Common myeloid progenitor, CD34-positive (primary cell): Measurements from ENCODE around the gene SLC6A3.

Experiments used
- CTCF ChIA-PET: fragments of 350-600 bp; sonication (Branson Sonifier 250); formaldehyde crosslinking; loops from one replicate; lab custom pipeline; 2021; ENCODE audit warnings: antibody characterized with exemption; lab: Charles Lee
- POLR2A ChIA-PET: fragments of 350-600 bp; sonication (Branson Sonifier 250); formaldehyde crosslinking; loops from one replicate; lab custom pipeline; 2021; ENCODE audit warnings: antibody characterized with exemption; lab: Charles Lee
- DNase-seq, 3 donors: peaks; one replicate each; pipeline versions ENCODE4 v3.0.0 to v3.0.0-alpha.2; 2013
- H3K27ac ChIP-seq, 2 experiments: 1 replicate in 1 of 2; 2 replicates in 1 of 2; pipeline ENCODE4 v1.7.0; 2013; ENCODE audit warnings: inconsistent platforms in 2 of 2, low read length in 2 of 2, mild to moderate bottlenecking in 2 of 2, low read depth in 1 of 2, moderate library complexity in 1 of 2; ENCODE audit not compliant: severe bottlenecking in 2 of 2, insufficient read depth in 1 of 2, poor library complexity in 1 of 2
- H3K27me3 ChIP-seq, 5 experiments: replicated peaks in 2 of 5; 1 replicate in 3 of 5; 2 replicates in 2 of 5; pipeline versions ENCODE4 v1.6.1 to v1.7.0; 2013; ENCODE audit warnings: low read length in 4 of 5, mild to moderate bottlenecking in 2 of 5, moderate library complexity in 2 of 5, inconsistent platforms in 1 of 5; ENCODE audit not compliant: insufficient read depth in 5 of 5, control insufficient read depth in 4 of 5
- H3K36me3 ChIP-seq, 4 experiments: 1 replicate in 2 of 4; 2 replicates in 2 of 4; pipeline versions ENCODE4 v1.6.1 to v1.7.0; 2013; ENCODE audit warnings: low read length in 3 of 4, control low read depth in 1 of 4, mild to moderate bottlenecking in 1 of 4; ENCODE audit not compliant: control insufficient read depth in 4 of 4, insufficient read depth in 4 of 4
- H3K4me1 ChIP-seq, 4 experiments: 1 replicate in 3 of 4; 2 replicates in 1 of 4; pipeline versions ENCODE4 v1.6.1 to v1.7.1; 2013; ENCODE audit warnings: low read length in 3 of 4, mild to moderate bottlenecking in 3 of 4, control low read depth in 1 of 4, inconsistent platforms in 1 of 4, moderate library complexity in 1 of 4; ENCODE audit not compliant: control insufficient read depth in 4 of 4, insufficient read depth in 4 of 4; ENCODE audit errors: control extremely low read depth in 1 of 4
- H3K4me3 ChIP-seq, 7 experiments: 1 replicate in 4 of 7; 2 replicates in 3 of 7; pipeline versions ENCODE4 v1.5.1 to v1.7.0; 2013; ENCODE audit warnings: mild to moderate bottlenecking in 7 of 7, low read length in 6 of 7, moderate library complexity in 6 of 7, inconsistent platforms in 2 of 7, low read depth in 2 of 7, control low read depth in 1 of 7; ENCODE audit not compliant: insufficient read depth in 4 of 7, control insufficient read depth in 1 of 7; ENCODE audit errors: extremely low read depth in 1 of 7
- H3K9me3 ChIP-seq, 5 experiments: 1 replicate in 4 of 5; 2 replicates in 1 of 5; pipeline versions ENCODE4 v1.6.1 to v1.7.1; 2013; ENCODE audit warnings: low read length in 4 of 5, mild to moderate bottlenecking in 2 of 5, inconsistent platforms in 1 of 5, low read depth in 1 of 5, moderate library complexity in 1 of 5; ENCODE audit not compliant: control insufficient read depth in 4 of 5, insufficient read depth in 2 of 5; ENCODE audit errors: control extremely low read depth in 1 of 5
- WGBS: methylation state at CpG from one replicate; pipeline ENCODE4 v1.1.5; 2013; ENCODE audit not compliant: insufficient coverage; 5-methylcytosine and 5-hydroxymethylcytosine counted together

Gene SLC6A3

DNA sequence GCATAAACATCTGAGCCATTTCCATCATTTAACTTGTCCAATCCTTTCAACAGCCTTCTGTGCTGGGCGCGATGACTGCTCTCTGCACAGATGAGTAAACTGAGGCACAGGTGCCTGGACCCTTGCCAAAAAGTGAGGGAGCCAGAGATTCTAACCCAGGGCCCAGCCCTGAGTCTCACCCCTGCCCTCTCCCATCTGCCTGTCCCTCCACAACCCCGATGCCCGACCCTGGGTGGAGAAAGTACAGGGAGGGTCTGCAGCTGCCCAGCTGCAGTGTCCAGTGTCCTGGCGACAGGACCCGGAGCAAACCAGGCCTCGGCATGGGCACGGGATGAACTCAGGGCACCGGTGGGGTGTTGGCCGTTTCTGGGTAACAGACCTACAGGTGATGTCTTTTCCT lies 60.7 kb downstream of the SLC6A3 start:
- Histone ChIP-seq H3K27ac (no peak overlapping the region), H3K4me1 (peaks cover 0 to 24% (median 19%) of the 10 kb centered on the region in 4 experiments), H3K27me3 (peaks cover 0 to 51% (median 27%) of the 10 kb centered on the region in 5 experiments), H3K36me3 (no peaks in the 10 kb centered on the region), H3K4me3 (no peak overlapping the region), H3K9me3 (peaks cover 0 to 4% (median 3%) of the 10 kb centered on the region in 5 experiments)
- POLR2A ChIA-PET: no interaction called here
- CTCF ChIA-PET: interaction anchor here (1.4 to 1.5 kb wide), 2 partner anchors 30 to 37 kb away, joined by 3 to 4 read pairs; no protein-coding TSS in a partner anchor
- DNase-seq: no peak
- 97% methylated on average over 6 of the region's 10 CpGs for WGBS

- ChIA-PET CTCF (no interaction called here), POLR2A (no interaction called here)
- 90% methylated on average over 6 of the region's 8 CpGs for WGBS
- peaks cover 0 to 10% (median 8%) of the 10 kb centered on the region in 5 experiments for H3K9me3 ChIP-seq
- no peak for DNase-seq
- H3K27me3 ChIP-seq: peaks cover 0 to 51% (median 23%) of the 10 kb centered on the region in 5 experiments
- H3K27ac ChIP-seq: no peak overlapping the region
- H3K4me1 ChIP-seq: peaks cover 0 to 24% (median 19%) of the 10 kb centered on the region in 4 experiments
- no peaks in the 10 kb centered on the region for H3K36me3 ChIP-seq
- H3K4me3 ChIP-seq: no peak overlapping the region
These were observed 61.3 kb downstream of the SLC6A3 start for GRCh38 chr5:1383886-1384401.

DNA sequence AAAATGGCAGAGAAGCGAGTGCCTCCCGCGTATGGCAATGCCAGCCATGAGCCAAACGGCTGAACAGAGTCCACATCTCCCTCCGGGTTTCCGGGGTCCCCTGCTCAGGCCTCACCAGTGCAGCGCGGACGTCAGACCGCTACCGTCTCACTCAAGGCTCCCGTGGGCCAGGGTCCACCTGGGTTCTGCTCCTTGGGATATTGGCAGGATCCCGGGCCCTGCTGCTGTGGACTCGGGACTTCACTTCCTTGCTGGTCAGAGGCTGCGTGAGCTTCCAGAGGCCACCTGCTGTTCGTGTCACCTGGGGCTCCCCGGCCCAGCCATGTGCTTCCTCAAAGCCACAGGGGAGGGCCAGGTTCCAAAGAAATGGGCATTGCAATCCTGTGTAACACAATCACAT lies 61.9 kb downstream of the SLC6A3 start:
- no peak for DNase-seq
- peaks cover 0 to 24% (median 19%) of the 10 kb centered on the region in 4 experiments for H3K4me1 ChIP-seq
- H3K9me3 ChIP-seq: peaks cover 0 to 16% (median 10%) of the 10 kb centered on the region in 5 experiments
- H3K27ac ChIP-seq: no peak overlapping the region
- no peaks in the 10 kb centered on the region for H3K36me3 ChIP-seq
- CTCF ChIA-PET: interaction anchor here (1.7 kb wide), 1 partner anchor 19 kb away, joined by 5 read pairs; no protein-coding TSS in a partner anchor
- 88% methylated on average over 17 of the region's 17 CpGs for WGBS
- H3K27me3 ChIP-seq: peaks cover 0 to 50% (median 23%) of the 10 kb centered on the region in 5 experiments
- POLR2A ChIA-PET: no interaction called here
- H3K4me3 ChIP-seq: no peak overlapping the region

- CTCF ChIA-PET: interaction anchor here (1.0 to 1.7 kb wide), 2 partner anchors 20 to 266 kb away, joined by 4 to 5 read pairs; no protein-coding TSS in a partner anchor
- POLR2A ChIA-PET: no interaction called here
These were observed 63.0 kb downstream of the SLC6A3 start for GRCh38 chr5:1382248-1382700.

GRCh38 chr5:1381370-1382247 lies 63.6 kb downstream of the SLC6A3 start:
- H3K4me3 ChIP-seq: no peak overlapping the region
- no peak overlapping the region for H3K27ac ChIP-seq
- peaks cover 0 to 18% (median 10%) of the 10 kb centered on the region in 5 experiments for H3K9me3 ChIP-seq
- H3K27me3 ChIP-seq: peaks cover 0 to 37% (median 15%) of the 10 kb centered on the region in 5 experiments
- WGBS: 97% methylated on average over 21 of the region's 25 CpGs
- H3K36me3 ChIP-seq: no peaks in the 10 kb centered on the region
- POLR2A ChIA-PET: no interaction called here
- peaks cover 0 to 22% (median 16%) of the 10 kb centered on the region in 4 experiments for H3K4me1 ChIP-seq
- DNase-seq: no peak
- CTCF ChIA-PET: interaction anchor here (1.0 to 1.7 kb wide), 2 partner anchors 20 to 111 kb away, joined by 3 to 5 read pairs; no protein-coding TSS in a partner anchor

More at GRCh38 chr5:1382248-1382700, 63.0 kb downstream of the SLC6A3 start:
- Histone ChIP-seq H3K4me1 (peaks cover 0 to 24% (median 19%) of the 10 kb centered on the region in 4 experiments), H3K27me3 (peaks cover 0 to 43% (median 21%) of the 10 kb centered on the region in 5 experiments), H3K36me3 (no peaks in the 10 kb centered on the region), H3K27ac (no peak overlapping the region), H3K9me3 (peaks cover 0 to 18% (median 10%) of the 10 kb centered on the region in 5 experiments), H3K4me3 (no peak overlapping the region)
- no peak for DNase-seq
- 95% methylated on average over 18 of the region's 18 CpGs for WGBS

GRCh38 chr5:1380910-1381309 lies 64.3 kb downstream of the SLC6A3 start:
- ChIA-PET POLR2A (interaction anchor here (1.3 kb wide), 1 partner anchor 36 kb away, joined by 4 read pairs; the partner anchor contains the start of gene CLPTM1L), CTCF (interaction anchor here (0.8 to 1.7 kb wide), 4 partner anchors 36 to 272 kb away, joined by 3 to 11 read pairs (median 4); partner anchors contain the start of gene CLPTM1L)
- peaks cover 0 to 34% (median 9%) of the 10 kb centered on the region in 5 experiments for H3K27me3 ChIP-seq
- H3K4me1 ChIP-seq: peaks cover 0 to 15% (median 9%) of the 10 kb centered on the region in 4 experiments
- H3K9me3 ChIP-seq: peaks cover 0 to 18% (median 10%) of the 10 kb centered on the region in 5 experiments
- peak overlapping the region in 1 of 7 experiments; percentile 36 for H3K4me3 ChIP-seq
- H3K27ac ChIP-seq: no peak overlapping the region
- 93% methylated on average over 12 of the region's 12 CpGs for WGBS
- DNase-seq: no peak
- H3K36me3 ChIP-seq: no peaks in the 10 kb centered on the region
